Transverse colon (tissue), 4 donors: Measurements from ENCODE around the gene RMI1. TPM values are rescaled to one million over a fixed set of nuclear protein-coding genes. Genes with fewer than 3 reads are reported as not detected.
"Not testable (repeated sequence)": the region's sequence is repeated elsewhere in the genome, so short reads cannot be mapped to it uniquely, and the experiment has no call there.

Experiments
- DNase-seq: peaks from one replicate; pipeline ENCODE4 v3.0.0-alpha.2; 2019
- H3K27ac ChIP-seq, 4 donors: fragments of 200-600 bp; sonication (generic); 2 replicates each; pipeline ENCODE4 v1.5.1; 2016 to 2018; ENCODE audit warnings: inconsistent platforms in 4 of 4
- H3K27me3 ChIP-seq: fragments of 200-600 bp; sonication (generic); 2 replicates; pipeline ENCODE4 v1.5.1; 2017; ENCODE audit warnings: inconsistent platforms
- H3K36me3 ChIP-seq, 4 donors: fragments of 200-600 bp; sonication (generic); 2 replicates each; pipeline ENCODE4 v1.5.1; 2017 to 2019; ENCODE audit warnings: inconsistent platforms in 4 of 4
- H3K4me1 ChIP-seq, 4 donors: fragments of 200-600 bp; sonication (generic); 2 replicates each; pipeline ENCODE4 v1.5.1; 2017 to 2020; ENCODE audit warnings: inconsistent platforms in 4 of 4
- H3K4me3 ChIP-seq, 4 donors: fragments of 200-600 bp; sonication (generic); 1 replicate in 1 of 4; 2 replicates in 3 of 4; pipeline versions ENCODE4 v1.5.1 to v1.6.1; 2017 to 2019; ENCODE audit warnings: inconsistent platforms in 4 of 4
- H3K9me3 ChIP-seq, 2 donors: fragments of 200-600 bp; sonication (generic); 2 replicates each; pipeline ENCODE4 v1.5.1; 2017 to 2019; ENCODE audit warnings: inconsistent platforms in 2 of 2
- EP300 ChIP-seq: sonication (generic); formaldehyde crosslinking; IDR thresholded peaks from one replicate; pipeline ENCODE4 v1.6.1; 2017; ENCODE audit warnings: antibody characterized with exemption, low read depth
- POLR2A ChIP-seq: fragments of 450-650 bp; IDR thresholded peaks from one replicate; pipeline ENCODE4 v1.6.1; 2016; ENCODE audit warnings: antibody characterized with exemption, mild to moderate bottlenecking, moderate library complexity
- POLR2AphosphoS5 ChIP-seq, 3 donors: sonication (generic); formaldehyde crosslinking; IDR thresholded peaks; one replicate each; pipeline ENCODE4 v1.6.1; 2016; ENCODE audit warnings: antibody characterized with exemption in 3 of 3
- WGBS, 2 donors: methylation state at CpG; one replicate each; pipeline ENCODE4 v1.1.5; 2018; ENCODE audit warnings: low coverage in 1 of 2; 5-methylcytosine and 5-hydroxymethylcytosine counted together
- in situ Hi-C, 4 donors: fragments of 200-750 bp; cut with MboI; loops; one replicate each; pipeline versions ENCODE4 v1.15.0 to v1.15.1; 2017; ENCODE audit warnings: low sequenced_read_pairs in 3 of 4, low pct_ligation_motif_present in 1 of 4, low pct_unique_long_range_greater_than_20kb in 1 of 4
- intact Hi-C: fragments of 100-400 bp; cut with DNase I; formaldehyde crosslinking; loops from one replicate; pipeline ENCODE4 v1.15.1; 2023; ENCODE audit warnings: low total_unique reads
- small RNA-seq, 4 donors: library from RNA; depleted of rRNA; stranded (forward); fragments of <200 nt; gene quantifications; one replicate each; pipeline ENCODE3, GENCODE V24; 2016
- total RNA-seq, 4 donors: library from RNA; depleted of rRNA; stranded (reverse); fragments of >200 nt; gene quantifications; one replicate each; pipeline ENCODE4 v1.1.0, GENCODE V29; 2016
- TF ChIP-seq, protein P1 (sequence below), 5 experiments: fragments of 200-600 bp in 3 of 5; fragments of 450-650 bp in 2 of 5; sonication (generic) in 3 of 5; IDR thresholded peaks; 1 replicate in 2 of 5; 2 replicates in 3 of 5; pipeline ENCODE4 v1.5.1; 2016 to 2017; ENCODE audit warnings: antibody characterized with exemption in 5 of 5, inconsistent platforms in 3 of 5, mild to moderate bottlenecking in 2 of 5, moderate library complexity in 1 of 5

RMI1 gene
- total RNA-seq, 4 donors from 2014 or later = 1.8 to 13.1 (median 9.1) TPM

DNA sequence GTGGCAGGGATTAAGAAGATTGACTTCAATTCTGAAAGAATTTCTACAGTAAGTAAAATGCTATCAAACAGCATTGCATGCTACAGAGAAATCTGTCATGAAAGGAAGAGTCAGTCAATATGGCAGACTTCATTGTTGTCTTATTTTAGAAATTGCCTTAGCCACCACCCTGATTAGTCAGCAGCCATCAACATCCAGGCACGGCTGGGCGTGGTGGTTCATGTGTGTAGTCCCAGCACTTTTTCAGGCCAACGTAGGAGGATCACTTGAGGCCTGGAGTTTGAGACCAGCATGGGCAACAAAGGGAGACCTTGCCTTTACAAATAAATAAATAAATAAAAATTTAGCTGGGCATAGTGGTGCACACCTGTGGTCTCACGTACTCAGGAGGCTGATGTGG lies 46.6 kb downstream of the RMI1 start:
- intact Hi-C loops = no loop called here
- in situ Hi-C loops = no loop called here
- WGBS, 2 donors = 79 to 90% methylated on average over 2 to 4 of the region's 4 CpGs
- H3K27me3 ChIP-seq = no peaks in the 10 kb centered on the region
- no peak overlapping the region for H3K4me3 ChIP-seq
- no peaks in the 10 kb centered on the region for H3K4me1 ChIP-seq
- no peaks in the 10 kb centered on the region for H3K9me3 ChIP-seq
- no peak overlapping the region for H3K27ac ChIP-seq
- H3K36me3 ChIP-seq = no peaks in the 10 kb centered on the region
- TF ChIP-seq, protein P1, sequence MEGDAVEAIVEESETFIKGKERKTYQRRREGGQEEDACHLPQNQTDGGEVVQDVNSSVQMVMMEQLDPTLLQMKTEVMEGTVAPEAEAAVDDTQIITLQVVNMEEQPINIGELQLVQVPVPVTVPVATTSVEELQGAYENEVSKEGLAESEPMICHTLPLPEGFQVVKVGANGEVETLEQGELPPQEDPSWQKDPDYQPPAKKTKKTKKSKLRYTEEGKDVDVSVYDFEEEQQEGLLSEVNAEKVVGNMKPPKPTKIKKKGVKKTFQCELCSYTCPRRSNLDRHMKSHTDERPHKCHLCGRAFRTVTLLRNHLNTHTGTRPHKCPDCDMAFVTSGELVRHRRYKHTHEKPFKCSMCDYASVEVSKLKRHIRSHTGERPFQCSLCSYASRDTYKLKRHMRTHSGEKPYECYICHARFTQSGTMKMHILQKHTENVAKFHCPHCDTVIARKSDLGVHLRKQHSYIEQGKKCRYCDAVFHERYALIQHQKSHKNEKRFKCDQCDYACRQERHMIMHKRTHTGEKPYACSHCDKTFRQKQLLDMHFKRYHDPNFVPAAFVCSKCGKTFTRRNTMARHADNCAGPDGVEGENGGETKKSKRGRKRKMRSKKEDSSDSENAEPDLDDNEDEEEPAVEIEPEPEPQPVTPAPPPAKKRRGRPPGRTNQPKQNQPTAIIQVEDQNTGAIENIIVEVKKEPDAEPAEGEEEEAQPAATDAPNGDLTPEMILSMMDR (IDR thresholded peaks at IDR 0.05) = no peak
- TF ChIP-seq EP300 = no peak
- DNase-seq = no peak

DNA sequence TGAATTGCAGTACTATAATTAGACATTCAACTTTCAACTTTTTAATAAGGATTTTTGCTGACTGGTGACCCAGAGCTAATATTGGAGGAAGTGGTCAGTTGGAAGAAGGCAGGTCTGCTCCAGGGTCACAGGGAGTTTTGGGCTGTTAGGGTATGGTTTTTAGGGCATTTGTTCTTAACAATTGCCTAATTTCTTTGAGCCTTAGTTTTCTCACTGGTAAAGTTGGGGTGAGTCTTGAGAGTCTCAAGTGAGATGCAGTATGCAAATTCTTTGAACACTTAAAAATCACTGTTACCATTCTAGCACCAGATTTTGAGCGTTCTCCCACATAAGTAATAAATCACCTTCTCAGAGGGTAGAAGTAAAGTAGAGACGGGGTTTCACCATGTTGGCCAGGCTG lies 50.9 kb downstream of the RMI1 start:
- no peak for DNase-seq
- Histone ChIP-seq H3K27me3 (no peaks in the 10 kb centered on the region), H3K4me1 (no peaks in the 10 kb centered on the region), H3K27ac (no peak overlapping the region), H3K4me3 (no peak overlapping the region), H3K9me3 (no peaks in the 10 kb centered on the region), H3K36me3 (no peaks in the 10 kb centered on the region)
- WGBS, 2 donors = 86 to 93% methylated on average over 2 of the region's 2 CpGs
- intact Hi-C loops (no loop called here), in situ Hi-C loops (no loop called here)
- TF ChIP-seq EP300 (no peak), POLR2A (no peak), POLR2AphosphoS5 (IDR thresholded peaks at IDR 0.05) (no peak)
- TF ChIP-seq, protein P1 (IDR thresholded peaks at IDR 0.05) = no peak

DNA sequence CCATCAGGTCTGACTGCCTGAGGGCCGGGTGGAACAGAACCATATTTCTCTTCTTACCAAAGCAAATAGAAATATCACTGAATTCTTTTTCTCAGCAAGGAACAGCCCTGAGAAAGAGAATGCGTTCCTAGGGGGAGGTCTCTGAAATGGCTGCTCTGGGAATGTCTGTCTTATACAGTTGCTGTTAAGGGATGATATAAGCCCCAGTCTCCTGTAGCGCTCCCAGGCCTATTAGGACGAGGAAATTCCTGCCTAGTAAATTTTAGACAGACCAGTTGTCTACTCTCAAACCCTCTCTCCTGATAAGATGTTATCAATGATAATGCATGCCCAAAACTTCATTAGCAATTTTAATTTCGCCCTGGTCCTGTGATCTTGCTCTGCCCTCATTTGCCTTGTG lies 61.3 kb downstream of the RMI1 start:
- H3K27ac ChIP-seq, H3K4me1 ChIP-seq, H3K4me3 ChIP-seq, DNase-seq, H3K27me3 ChIP-seq, H3K36me3 ChIP-seq, intact Hi-C loops, H3K9me3 ChIP-seq, in situ Hi-C loops: not testable (repeated sequence)
- WGBS, 2 donors = 75 to 92% methylated on average over 2 to 5 of the region's 5 CpGs

DNA sequence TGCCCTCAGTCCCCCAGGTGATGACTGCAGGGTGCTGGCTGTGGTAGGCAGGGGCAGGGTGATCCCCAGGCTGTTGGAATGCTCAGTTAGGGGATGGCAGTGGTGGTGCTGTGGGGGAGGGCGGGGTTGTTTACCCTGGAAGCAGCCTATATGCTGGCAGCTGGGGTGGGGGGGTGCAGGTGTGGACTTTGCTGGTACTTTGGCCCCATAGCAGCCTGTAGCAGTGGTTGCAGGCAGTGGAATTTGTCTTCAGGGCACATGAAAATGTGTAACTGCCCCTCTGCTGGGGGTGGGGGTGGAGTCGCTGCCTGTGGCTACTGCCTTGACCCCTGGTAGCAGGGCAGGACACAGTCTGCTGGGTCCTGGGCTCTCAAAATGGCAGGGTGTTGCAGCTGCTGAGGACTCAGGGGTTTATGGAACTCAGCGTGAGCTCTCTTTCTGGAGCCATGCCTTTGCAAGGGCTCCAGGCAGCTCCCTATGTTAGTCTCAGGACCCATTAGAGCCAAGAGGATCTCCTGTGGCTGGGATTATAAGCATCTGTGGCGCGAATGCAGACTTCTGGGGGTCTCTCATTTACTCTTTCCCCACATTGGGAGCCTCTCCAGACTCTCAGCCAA lies 65.0 kb downstream of the RMI1 start:
- DNase-seq = no peak
- no peaks in the 10 kb centered on the region for H3K36me3 ChIP-seq
- no peak overlapping the region for H3K4me3 ChIP-seq
- H3K9me3 ChIP-seq = no peaks in the 10 kb centered on the region
- H3K27ac ChIP-seq = no peak overlapping the region
- in situ Hi-C loops = no loop called here
- intact Hi-C loops = no loop called here
- H3K4me1 ChIP-seq = no peaks in the 10 kb centered on the region
- TF ChIP-seq POLR2A = no peak
- TF ChIP-seq POLR2AphosphoS5 (IDR thresholded peaks at IDR 0.05) = no peak
- TF ChIP-seq, protein P1 (IDR thresholded peaks at IDR 0.05) = no peak
- TF ChIP-seq EP300 = no peak
- no peaks in the 10 kb centered on the region for H3K27me3 ChIP-seq
- WGBS, 2 donors = 90% methylated on average over 4 of the region's 5 CpGs; no CpG with 5 or more reads in 1 of the 2 donors

Small RNA genes within 50 kb of the gene (small RNA-seq; reads per million reads assigned to genes)
- gene RF00019 = 0 reads per million in 4 donors

Other genes with a start within 250 kb of the RMI1 start
- 10 to 100 TPM in 1 of 4 donors, 1 to 10 TPM in 2, not detected in 1; 1.5 to 11.0 (median 6.0) TPM for gene GKAP1, start 163.0 kb upstream of the RMI1 start, total RNA-seq
- gene KIF27, start 59.4 kb upstream of the RMI1 start, total RNA-seq = 1 to 10 TPM in 3 of 4 donors, under 1 TPM in 1; 0.75 to 5.2 (median 3.6) TPM
- gene HNRNPK, start 590 bp upstream of the RMI1 start, total RNA-seq = 100 to 1,000 TPM; 132 to 406 (median 278) TPM